Measurements from ENCODE around the gene HEXD.

Gene HEXD

GRCh38 chr17:82402865-82403264, 15.3 kb upstream of the HEXD start:
- Histone ChIP-seq H3K27me3 (ENCODE audit: insufficient read depth, low read length, poor library complexity) (no peaks in the 10 kb centered on the region), H3K4me1 (ENCODE audit: control insufficient read depth, low read depth, low read length) (no peaks in the 10 kb centered on the region), H3K23ac (ENCODE audit: low read length) (no peak overlapping the region), H4K5ac (ENCODE audit: low read length) (no peak overlapping the region), H3K4ac (ENCODE audit: low read depth, low read length) (no peak overlapping the region), H3K79me1 (ENCODE audit: low read length) (no peaks in the 10 kb centered on the region), H3K18ac (ENCODE audit: low read length) (no peak overlapping the region), H3K36me3 (ENCODE audit: control insufficient read depth, insufficient read depth, low read length) (no peaks in the 10 kb centered on the region), H3K79me2 (ENCODE audit: control insufficient read depth, insufficient read depth, low read length) (no peaks in the 10 kb centered on the region), H3K56ac (ENCODE audit: low read length) (no peak overlapping the region), H2BK15ac (replicated peaks; ENCODE audit: low read depth) (no peak overlapping the region), H3K9ac (ENCODE audit: low read length) (no peak overlapping the region), H3K27ac (ENCODE audit: low read depth, low read length) (no peak overlapping the region), H2BK5ac (ENCODE audit: low read length) (no peak overlapping the region), H4K8ac (ENCODE audit: low read depth, low read length) (no peak overlapping the region), H2AK5ac (ENCODE audit: low read length) (no peak overlapping the region), H3K4me2 (ENCODE audit: low read length) (no peak overlapping the region), H3K4me3 (ENCODE audit: low read length) (no peak overlapping the region), H2BK120ac (ENCODE audit: low read depth, low read length) (no peak overlapping the region)
- WGBS (ENCODE audit: extremely low coverage, insufficient coverage, low lambda C conversion rate) = no CpG with 5 or more reads among the region's 7 CpGs
- no peak for DNase-seq

- Histone ChIP-seq H2BK15ac (replicated peaks; ENCODE audit: low read depth) (no peak overlapping the region), H3K56ac (ENCODE audit: low read length) (no peak overlapping the region), H3K79me1 (ENCODE audit: low read length) (no peaks in the 10 kb centered on the region), H3K18ac (ENCODE audit: low read length) (no peak overlapping the region), H3K4me2 (ENCODE audit: low read length) (no peak overlapping the region), H3K4me1 (ENCODE audit: control insufficient read depth, low read depth, low read length) (no peaks in the 10 kb centered on the region), H3K27ac (ENCODE audit: low read depth, low read length) (no peak overlapping the region), H2AK5ac (ENCODE audit: low read length) (no peak overlapping the region), H4K8ac (ENCODE audit: low read depth, low read length) (no peak overlapping the region), H3K79me2 (ENCODE audit: control insufficient read depth, insufficient read depth, low read length) (no peaks in the 10 kb centered on the region), H2BK120ac (ENCODE audit: low read depth, low read length) (no peak overlapping the region), H2BK5ac (ENCODE audit: low read length) (no peak overlapping the region), H3K23ac (ENCODE audit: low read length) (no peak overlapping the region), H3K4me3 (ENCODE audit: low read length) (no peak overlapping the region), H3K4ac (ENCODE audit: low read depth, low read length) (no peak overlapping the region), H3K36me3 (ENCODE audit: control insufficient read depth, insufficient read depth, low read length) (no peaks in the 10 kb centered on the region), H3K27me3 (ENCODE audit: insufficient read depth, low read length, poor library complexity) (no peaks in the 10 kb centered on the region), H4K5ac (ENCODE audit: low read length) (no peak overlapping the region), H3K9ac (ENCODE audit: low read length) (no peak overlapping the region)
- no peak for DNase-seq
- WGBS (ENCODE audit: extremely low coverage, insufficient coverage, low lambda C conversion rate) = no CpG with 5 or more reads among the region's 67 CpGs
These were observed 14.2 kb upstream of the HEXD start for GRCh38 chr17:82403662-82404660.

- no CpG with 5 or more reads among the region's 14 CpGs for WGBS (ENCODE audit: extremely low coverage, insufficient coverage, low lambda C conversion rate)
- H3K79me1 ChIP-seq (ENCODE audit: low read length) = no peaks in the 10 kb centered on the region
- no peak overlapping the region for H3K4ac ChIP-seq (ENCODE audit: low read depth, low read length)
- H2BK15ac ChIP-seq (replicated peaks; ENCODE audit: low read depth) = no peak overlapping the region
- H3K4me2 ChIP-seq (ENCODE audit: low read length) = no peak overlapping the region
- no peaks in the 10 kb centered on the region for H3K79me2 ChIP-seq (ENCODE audit: control insufficient read depth, insufficient read depth, low read length)
- no peaks in the 10 kb centered on the region for H3K36me3 ChIP-seq (ENCODE audit: control insufficient read depth, insufficient read depth, low read length)
- H2BK5ac ChIP-seq (ENCODE audit: low read length) = no peak overlapping the region
- H3K23ac ChIP-seq (ENCODE audit: low read length) = no peak overlapping the region
- H3K56ac ChIP-seq (ENCODE audit: low read length) = no peak overlapping the region
- no peak overlapping the region for H3K4me3 ChIP-seq (ENCODE audit: low read length)
- no peaks in the 10 kb centered on the region for H3K27me3 ChIP-seq (ENCODE audit: insufficient read depth, low read length, poor library complexity)
- no peak overlapping the region for H4K8ac ChIP-seq (ENCODE audit: low read depth, low read length)
- H3K18ac ChIP-seq (ENCODE audit: low read length) = no peak overlapping the region
- H3K9ac ChIP-seq (ENCODE audit: low read length) = no peak overlapping the region
- DNase-seq = no peak
- no peak overlapping the region for H3K27ac ChIP-seq (ENCODE audit: low read depth, low read length)
- no peaks in the 10 kb centered on the region for H3K4me1 ChIP-seq (ENCODE audit: control insufficient read depth, low read depth, low read length)
- H4K5ac ChIP-seq (ENCODE audit: low read length) = no peak overlapping the region
- no peak overlapping the region for H2AK5ac ChIP-seq (ENCODE audit: low read length)
- no peak overlapping the region for H2BK120ac ChIP-seq (ENCODE audit: low read depth, low read length)
These were observed 13.1 kb upstream of the HEXD start for GRCh38 chr17:82405051-82405450.

- no peaks in the 10 kb centered on the region for H3K4me1 ChIP-seq (ENCODE audit: control insufficient read depth, low read depth, low read length)
- H3K4me3 ChIP-seq (ENCODE audit: low read length) = no peak overlapping the region
- H3K27me3 ChIP-seq (ENCODE audit: insufficient read depth, low read length, poor library complexity) = no peaks in the 10 kb centered on the region
- no peak overlapping the region for H3K27ac ChIP-seq (ENCODE audit: low read depth, low read length)
- H3K36me3 ChIP-seq (ENCODE audit: control insufficient read depth, insufficient read depth, low read length) = no peaks in the 10 kb centered on the region
- no peak overlapping the region for H3K23ac ChIP-seq (ENCODE audit: low read length)
- H4K5ac ChIP-seq (ENCODE audit: low read length) = no peak overlapping the region
- H3K18ac ChIP-seq (ENCODE audit: low read length) = no peak overlapping the region
- H3K79me1 ChIP-seq (ENCODE audit: low read length) = no peaks in the 10 kb centered on the region
- H2AK5ac ChIP-seq (ENCODE audit: low read length) = no peak overlapping the region
- no peak overlapping the region for H3K56ac ChIP-seq (ENCODE audit: low read length)
- H2BK5ac ChIP-seq (ENCODE audit: low read length) = no peak overlapping the region
- H2BK15ac ChIP-seq (replicated peaks; ENCODE audit: low read depth) = no peak overlapping the region
- H3K4ac ChIP-seq (ENCODE audit: low read depth, low read length) = no peak overlapping the region
- H2BK120ac ChIP-seq (ENCODE audit: low read depth, low read length) = no peak overlapping the region
- H3K4me2 ChIP-seq (ENCODE audit: low read length) = no peak overlapping the region
- H3K79me2 ChIP-seq (ENCODE audit: control insufficient read depth, insufficient read depth, low read length) = no peaks in the 10 kb centered on the region
- H3K9ac ChIP-seq (ENCODE audit: low read length) = no peak overlapping the region
- no peak overlapping the region for H4K8ac ChIP-seq (ENCODE audit: low read depth, low read length)
- no peak for DNase-seq
- WGBS (ENCODE audit: extremely low coverage, insufficient coverage, low lambda C conversion rate) = no CpG with 5 or more reads among the region's 14 CpGs
These were observed 11.9 kb upstream of the HEXD start for GRCh38 chr17:82406131-82406671.

- Histone ChIP-seq H3K27me3 (ENCODE audit: insufficient read depth, low read length, poor library complexity) (no peaks in the 10 kb centered on the region), H3K56ac (ENCODE audit: low read length) (no peak overlapping the region), H3K4me1 (ENCODE audit: control insufficient read depth, low read depth, low read length) (no peaks in the 10 kb centered on the region), H2BK5ac (ENCODE audit: low read length) (no peak overlapping the region), H2BK15ac (replicated peaks; ENCODE audit: low read depth) (no peak overlapping the region), H2BK120ac (ENCODE audit: low read depth, low read length) (no peak overlapping the region), H3K79me1 (ENCODE audit: low read length) (no peaks in the 10 kb centered on the region), H3K23ac (ENCODE audit: low read length) (no peak overlapping the region), H3K4me2 (ENCODE audit: low read length) (no peak overlapping the region), H3K27ac (ENCODE audit: low read depth, low read length) (no peak overlapping the region), H4K5ac (ENCODE audit: low read length) (no peak overlapping the region), H2AK5ac (ENCODE audit: low read length) (no peak overlapping the region), H3K4ac (ENCODE audit: low read depth, low read length) (no peak overlapping the region), H3K36me3 (ENCODE audit: control insufficient read depth, insufficient read depth, low read length) (no peaks in the 10 kb centered on the region), H3K9ac (ENCODE audit: low read length) (no peak overlapping the region), H3K4me3 (ENCODE audit: low read length) (no peak overlapping the region), H3K79me2 (ENCODE audit: control insufficient read depth, insufficient read depth, low read length) (no peaks in the 10 kb centered on the region), H3K18ac (ENCODE audit: low read length) (no peak overlapping the region), H4K8ac (ENCODE audit: low read depth, low read length) (no peak overlapping the region)
- WGBS (ENCODE audit: extremely low coverage, insufficient coverage, low lambda C conversion rate) = no CpG with 5 or more reads among the region's 13 CpGs
- DNase-seq = no peak
These were observed 10.9 kb upstream of the HEXD start for GRCh38 chr17:82407255-82407654.

Data from mesendoderm (in vitro differentiated cells).